Stimulated activated CD8-positive, alpha-beta memory T cell treated with anti-CD3 and anti-CD28 coated beads, Interleukin-4, amount 100 ng/mL, for 1 hour (primary cell): ENCODE data around the gene C11orf68.
A peak's percentile ranks its signal among the peaks of the same experiment; 100 is the strongest.
"Not testable (repeated sequence)": the region's sequence is repeated elsewhere in the genome, so short reads cannot be mapped to it uniquely, and the experiment has no call there.

Experiments
- DNase-seq, 2 donors: peaks; one replicate each; pipeline ENCODE4 v3.0.0-alpha.2; 2020; ENCODE audit warnings: low read depth in 2 of 2, low spot score in 1 of 2

The C11orf68 gene

GRCh38 chr11:65915101-65915820 lies 3.6 kb downstream of the C11orf68 start:
- no peak for DNase-seq

GRCh38 chr11:65912845-65913244 lies 6.0 kb downstream of the C11orf68 start:
- no peak for DNase-seq

GRCh38 chr11:65911682-65912568 lies 6.9 kb downstream of the C11orf68 start:
- no peak for DNase-seq

GRCh38 chr11:65907878-65908277 lies 11.0 kb downstream of the C11orf68 start:
- no peak for DNase-seq

- no peak for DNase-seq
Observed at GRCh38 chr11:65906602-65907001, 12.3 kb downstream of the C11orf68 start.

- DNase-seq, result no peak
Observed at GRCh38 chr11:65903715-65904114, 15.1 kb downstream of the C11orf68 start.

GRCh38 chr11:65903068-65903481 lies 15.8 kb downstream of the C11orf68 start:
- DNase-seq, result no peak

- no peak for DNase-seq
Observed at GRCh38 chr11:65900899-65901180, 18.0 kb downstream of the C11orf68 start.

GRCh38 chr11:65900125-65900898 lies 18.6 kb downstream of the C11orf68 start, which contains the start of gene FOSL1:
TSS of gene FOSL1 (minus strand) at chr11:65900388. CDS start at chr11:65900339, 49 bp downstream.
- DNase-seq, result peak; percentile 69 to 83

- DNase-seq, result no peak
Observed at GRCh38 chr11:65899356-65900124, 19.3 kb downstream of the C11orf68 start.

GRCh38 chr11:65898656-65899355 lies 20.1 kb downstream of the C11orf68 start:
- no peak for DNase-seq

- no peak for DNase-seq
Observed at GRCh38 chr11:65897020-65897471, 21.8 kb downstream of the C11orf68 start.

GRCh38 chr11:65896034-65896999 lies 22.5 kb downstream of the C11orf68 start:
- no peak for DNase-seq

- DNase-seq, result no peak
Observed at GRCh38 chr11:65895482-65895981, 23.3 kb downstream of the C11orf68 start.

- no peak for DNase-seq
Observed at GRCh38 chr11:65894034-65894591, 24.7 kb downstream of the C11orf68 start.

- DNase-seq, result no peak
Observed at GRCh38 chr11:65892661-65893317, 26.1 kb downstream of the C11orf68 start.

- not testable (repeated sequence) for DNase-seq
Observed at GRCh38 chr11:65892137-65892540, 26.7 kb downstream of the C11orf68 start.
